DMS114 treated with DMSO at 0.1 percent for 48 hours (cell line): ENCODE results near the gene PIP5K1B.
"Not testable (repeated sequence)": the region's sequence is repeated elsewhere in the genome, so short reads cannot be mapped to it uniquely, and the experiment has no call there.

Experiments
- DNase-seq: peaks from one replicate; lab custom pipeline; 2025; ENCODE audit not compliant: unreplicated experiment; lab: John Stamatoyannopoulos, UW

The PIP5K1B gene

DNA sequence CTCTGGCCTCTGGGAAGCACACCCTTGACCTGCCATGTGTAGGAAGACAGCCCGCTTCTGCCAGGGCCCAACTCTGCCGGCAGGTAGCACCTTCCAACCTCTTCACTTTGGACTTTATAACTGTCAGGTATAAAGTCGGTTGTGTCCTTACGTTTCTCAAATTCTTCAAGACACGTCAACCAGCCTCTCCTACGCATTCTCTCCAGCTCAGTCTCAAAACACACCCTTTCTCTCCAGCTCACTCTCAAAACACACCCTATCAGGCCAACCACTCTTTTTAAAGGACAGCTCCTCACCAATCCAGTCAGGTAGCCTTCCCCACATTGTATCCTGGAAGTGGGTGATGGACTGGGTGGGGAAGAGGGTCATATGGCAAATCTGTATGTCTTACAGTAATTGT is 344.1 kb downstream of the PIP5K1B start:
- no peak for DNase-seq

DNA sequence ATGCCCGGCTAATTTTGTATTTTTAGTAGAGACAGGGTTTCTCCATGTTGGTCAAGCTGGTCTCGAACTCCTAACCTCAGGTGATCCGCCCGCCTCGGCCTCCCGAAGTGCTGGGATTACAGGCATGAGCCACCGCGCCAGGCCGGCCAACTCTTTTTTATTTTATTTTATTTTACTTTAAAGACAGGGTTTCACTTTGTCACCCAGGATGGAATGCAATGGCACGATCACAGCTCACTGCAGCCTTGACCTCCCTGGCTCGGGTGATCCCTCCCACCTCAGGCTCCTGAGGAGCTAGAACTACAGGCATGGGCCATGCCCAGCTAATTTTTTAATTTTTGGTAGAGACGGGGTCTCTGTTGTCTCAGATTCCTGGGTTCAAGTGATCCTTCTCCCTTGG is 345.9 kb downstream of the PIP5K1B start:
- not testable (repeated sequence) for DNase-seq

GRCh38 chr9:69054989-69055388 is 349.9 kb downstream of the PIP5K1B start:
- DNase-seq = no peak

- DNase-seq = no peak
Observed at GRCh38 chr9:69056191-69056815, 351.3 kb downstream of the PIP5K1B start.

DNA sequence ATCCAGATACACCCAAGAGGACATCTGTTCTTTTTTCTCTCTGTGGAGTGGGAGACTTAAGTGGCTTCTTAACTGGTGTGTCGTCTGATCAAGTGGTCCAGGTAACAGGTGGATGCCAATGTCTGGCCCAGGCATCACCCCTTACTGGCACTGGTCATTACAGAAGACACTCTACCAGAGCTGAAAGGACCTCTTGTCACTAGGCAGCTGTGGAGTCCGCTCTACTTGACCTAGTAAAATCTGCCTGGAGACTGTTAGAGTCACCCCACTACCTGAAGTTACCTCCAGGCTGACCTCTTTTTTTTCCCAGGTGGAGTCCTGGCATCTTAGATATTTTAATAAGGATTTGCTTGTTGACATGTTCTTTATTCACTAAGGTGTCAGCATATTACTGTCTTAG is 353.1 kb downstream of the PIP5K1B start:
- DNase-seq = no peak
